ENCODE measurements around the gene SUOX.
"Not testable (repeated sequence)": the region's sequence is repeated elsewhere in the genome, so short reads cannot be mapped to it uniquely, and the experiment has no call there.

The SUOX gene

DNA sequence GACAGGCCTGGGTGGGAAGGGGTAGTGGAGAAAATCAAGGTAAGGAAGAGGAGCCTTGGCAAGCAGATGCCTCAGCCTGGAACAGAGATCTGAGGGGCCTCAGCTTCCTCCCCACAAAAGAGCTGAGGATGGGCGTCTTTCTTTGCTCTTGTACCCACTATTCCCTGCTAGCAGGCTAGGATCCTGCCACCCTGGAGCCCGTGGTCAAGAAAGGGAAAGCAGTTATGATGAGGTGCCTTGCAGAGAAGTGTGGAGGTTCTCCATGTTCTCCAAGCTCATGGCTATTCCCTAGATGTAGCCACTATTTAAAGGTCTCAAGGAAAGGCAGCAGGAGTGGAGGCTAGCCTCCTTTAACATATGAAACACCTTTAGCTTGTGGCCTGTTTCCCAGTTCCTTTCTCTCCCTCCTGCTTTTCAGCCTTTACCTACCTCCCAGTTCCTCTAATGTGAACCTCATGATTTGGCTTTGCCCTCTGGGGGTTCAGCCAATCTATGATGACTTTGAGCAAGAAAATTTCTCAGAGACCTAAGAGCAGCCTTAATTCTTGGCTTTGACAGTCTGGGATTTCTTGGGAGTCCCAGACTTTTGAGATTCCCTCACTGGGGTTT, 24.9 kb downstream of the SUOX start:
- DNase-seq, result no peak

DNA sequence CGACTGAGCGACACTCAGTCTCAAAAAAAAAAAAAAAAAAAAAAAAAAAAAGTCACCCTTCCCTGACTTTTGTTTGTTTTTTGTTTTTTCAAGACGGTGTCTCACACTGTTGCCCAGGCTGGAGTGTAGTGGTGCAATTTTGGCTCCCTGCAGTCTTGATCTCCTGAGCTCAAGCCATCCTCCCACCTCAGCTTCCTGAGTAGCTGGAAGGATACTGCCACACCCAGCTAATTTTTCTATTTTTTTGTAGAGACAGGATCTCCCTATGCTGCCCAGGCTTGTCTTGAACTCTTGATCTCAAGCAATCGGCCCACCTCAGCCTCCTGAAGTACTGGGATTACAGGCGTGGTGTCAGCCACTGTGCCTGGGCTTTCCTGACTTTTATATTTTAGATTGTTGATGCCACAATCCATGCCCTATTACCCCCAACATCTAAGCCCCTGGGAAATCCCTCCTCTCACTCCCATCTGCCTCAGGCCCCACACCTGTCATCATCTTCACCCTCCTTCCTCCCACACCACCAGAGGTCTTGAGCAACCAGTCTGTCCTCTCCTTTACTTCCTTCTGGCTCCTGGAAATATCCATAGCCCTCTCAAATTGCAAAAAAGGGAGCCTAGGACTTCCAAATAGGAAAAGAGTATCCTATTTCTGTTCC, 31.6 kb downstream of the SUOX start:
- no peak for DNase-seq

DNA sequence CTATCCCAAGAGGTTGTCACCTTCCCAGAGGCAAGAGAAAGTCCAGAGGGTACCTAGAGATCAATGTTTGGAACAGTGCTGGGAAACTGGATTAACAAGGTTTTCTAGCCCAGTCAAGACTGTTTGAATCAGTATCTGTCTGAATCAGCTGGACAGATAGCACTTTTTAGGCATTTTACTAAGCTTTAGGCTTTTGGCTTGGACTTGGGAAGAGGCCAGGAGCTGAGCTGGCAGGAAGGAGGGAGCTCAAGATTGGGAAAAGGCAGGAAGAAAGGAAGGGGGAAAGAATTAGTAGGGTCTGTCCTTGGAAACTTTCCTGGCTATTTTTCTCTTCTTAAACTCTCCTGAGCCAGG, 32.1 kb downstream of the SUOX start:
- DNase-seq, result no peak

DNA sequence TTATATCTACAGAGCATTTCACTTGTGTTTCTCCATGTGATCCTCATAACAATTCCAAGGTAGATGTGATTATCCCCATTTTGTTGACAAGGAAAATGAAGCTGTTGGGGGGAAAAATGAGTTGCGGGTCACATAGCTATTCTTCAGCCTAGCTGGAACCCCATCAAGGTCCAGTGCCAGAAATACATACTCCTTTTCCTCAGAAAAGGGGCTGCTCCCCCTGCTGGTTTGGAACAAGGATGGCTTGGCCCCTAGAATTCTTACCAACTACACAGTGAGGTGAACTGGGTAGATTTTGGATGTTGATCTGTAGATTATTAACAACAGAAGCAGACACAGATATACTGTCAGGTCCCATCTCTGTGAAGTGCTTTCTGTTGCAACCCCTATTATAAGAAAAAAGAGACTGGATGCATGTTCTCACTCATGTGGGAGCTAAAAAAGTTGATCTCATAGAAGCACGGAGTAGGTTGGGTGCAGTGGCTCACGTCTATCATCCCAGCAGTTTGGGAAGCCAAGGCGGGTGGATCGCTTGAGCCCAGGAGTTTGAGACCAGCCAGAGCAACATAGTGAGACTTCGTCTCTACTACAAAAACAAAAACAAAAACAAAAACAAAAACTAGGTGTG, 32.7 kb downstream of the SUOX start:
- peak in 2 of 4 experiments; percentile 2 to 8 for DNase-seq

DNA sequence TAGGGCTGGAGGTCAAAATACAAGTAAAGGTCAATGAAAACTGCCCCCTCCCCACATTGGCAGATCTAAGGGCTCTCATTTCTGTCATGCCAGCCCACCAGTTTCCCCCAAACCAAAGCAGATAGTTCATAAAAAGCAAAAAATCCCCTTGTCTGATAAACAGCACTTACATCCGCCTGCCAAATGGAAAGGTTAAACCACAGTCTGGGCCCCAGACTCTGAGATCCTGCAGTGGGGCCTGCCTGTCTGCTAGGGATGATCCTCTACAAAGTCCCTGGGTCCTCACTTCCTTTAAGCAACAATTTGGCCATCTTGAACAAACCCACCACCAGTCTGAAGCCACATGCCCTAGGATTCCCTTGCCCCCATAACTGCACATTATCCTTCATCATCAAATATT, 34.9 kb downstream of the SUOX start:
- DNase-seq, result no peak

DNA sequence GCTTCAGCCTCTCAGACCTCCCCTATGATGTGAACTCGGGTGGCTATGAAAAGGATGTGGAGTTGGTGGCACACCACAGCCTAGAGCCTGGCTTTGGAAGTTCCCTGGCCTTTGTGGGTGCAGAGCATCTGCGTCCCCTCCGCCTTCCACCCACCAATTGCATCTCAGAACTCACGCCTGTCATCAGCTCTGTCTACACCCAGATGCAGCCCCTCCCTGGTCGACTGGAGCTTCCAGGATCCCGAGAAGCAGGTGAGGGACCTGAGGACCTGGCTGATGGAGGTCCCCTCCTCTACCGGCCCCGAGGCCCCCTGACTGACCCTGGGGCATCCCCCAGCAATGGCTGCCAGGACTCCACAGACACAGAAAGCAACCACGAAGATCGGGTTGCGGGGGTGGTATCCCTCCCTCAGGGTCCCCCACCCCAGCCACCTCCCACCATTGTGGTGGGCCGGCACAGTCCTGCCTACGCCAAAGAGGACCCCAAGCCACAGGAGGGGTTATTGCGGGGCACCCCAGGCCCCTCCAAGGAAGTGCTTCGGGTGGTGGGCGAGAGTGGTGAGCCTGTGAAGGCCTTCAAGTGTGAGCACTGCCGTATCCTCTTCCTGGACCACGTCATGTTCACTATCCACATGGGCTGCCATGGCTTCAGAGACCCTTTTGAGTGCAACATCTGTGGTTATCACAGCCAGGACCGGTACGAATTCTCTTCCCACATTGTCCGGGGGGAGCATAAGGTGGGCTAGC, 37.7 kb downstream of the SUOX start:
- no peak for DNase-seq

DNA sequence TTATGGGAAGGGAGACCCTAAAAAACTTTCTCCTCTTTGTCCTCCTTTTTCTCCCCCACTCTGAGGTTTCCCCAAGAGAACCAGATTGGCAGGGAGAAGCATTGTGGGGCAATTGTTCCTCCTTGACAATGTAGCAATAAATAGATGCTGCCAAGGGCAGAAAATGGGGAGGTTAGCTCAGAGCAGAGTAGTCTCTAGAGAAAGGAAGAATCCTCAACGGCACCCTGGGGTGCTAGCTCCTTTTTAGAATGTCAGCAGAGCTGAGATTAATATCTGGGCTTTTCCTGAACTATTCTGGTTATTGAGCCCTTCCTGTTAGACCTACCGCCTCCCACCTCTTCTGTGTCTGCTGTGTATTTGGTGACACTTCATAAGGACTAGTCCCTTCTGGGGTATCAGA, 40.1 kb downstream of the SUOX start:
- no peak for DNase-seq

DNA sequence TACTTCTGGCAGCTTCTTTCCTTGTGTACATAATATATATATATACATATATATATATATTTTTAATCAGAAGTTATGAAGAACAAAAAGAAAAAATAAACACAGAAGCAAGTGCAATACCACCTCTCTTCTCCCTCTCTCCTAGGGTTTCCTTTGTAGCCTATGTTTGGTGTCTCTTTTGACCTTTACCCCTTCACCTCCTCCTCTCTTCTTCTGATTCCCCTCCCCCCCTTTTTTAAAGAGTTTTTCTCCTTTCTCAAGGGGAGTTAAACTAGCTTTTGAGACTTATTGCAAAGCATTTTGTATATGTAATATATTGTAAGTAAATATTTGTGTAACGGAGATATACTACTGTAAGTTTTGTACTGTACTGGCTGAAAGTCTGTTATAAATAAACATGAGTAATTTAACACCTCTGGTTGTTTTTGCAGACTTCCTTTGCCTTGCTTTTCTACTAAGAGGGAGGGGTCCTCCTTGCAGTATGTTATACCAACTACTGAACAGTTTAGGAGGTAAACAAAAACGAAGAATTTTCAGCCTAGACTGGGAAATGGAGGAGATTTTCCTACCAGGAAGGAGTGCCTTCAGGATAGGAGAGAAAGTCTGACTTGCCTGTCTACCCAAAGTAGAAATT, 41.1 kb downstream of the SUOX start:
- no peak for DNase-seq

DNA sequence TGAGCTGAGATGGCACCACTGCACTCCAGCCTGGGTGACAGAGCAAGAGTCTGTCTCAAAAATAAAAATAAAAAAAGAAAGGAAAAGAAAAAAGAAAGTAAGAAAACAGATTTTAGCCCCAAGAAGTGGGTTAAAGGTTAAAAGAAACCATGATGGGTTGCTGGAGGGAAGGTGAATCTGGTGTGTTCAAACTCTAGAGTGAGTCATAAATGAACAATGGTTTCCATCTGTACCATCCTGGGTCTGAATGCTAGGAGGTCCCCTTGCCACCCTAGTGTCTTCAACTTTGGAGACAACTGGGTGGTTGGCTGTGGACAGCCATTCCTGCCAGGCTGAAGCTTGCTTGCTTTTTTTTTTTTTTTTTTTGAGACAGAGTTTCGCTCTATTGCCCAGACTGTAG, 43.1 kb downstream of the SUOX start:
- no peak for DNase-seq

DNA sequence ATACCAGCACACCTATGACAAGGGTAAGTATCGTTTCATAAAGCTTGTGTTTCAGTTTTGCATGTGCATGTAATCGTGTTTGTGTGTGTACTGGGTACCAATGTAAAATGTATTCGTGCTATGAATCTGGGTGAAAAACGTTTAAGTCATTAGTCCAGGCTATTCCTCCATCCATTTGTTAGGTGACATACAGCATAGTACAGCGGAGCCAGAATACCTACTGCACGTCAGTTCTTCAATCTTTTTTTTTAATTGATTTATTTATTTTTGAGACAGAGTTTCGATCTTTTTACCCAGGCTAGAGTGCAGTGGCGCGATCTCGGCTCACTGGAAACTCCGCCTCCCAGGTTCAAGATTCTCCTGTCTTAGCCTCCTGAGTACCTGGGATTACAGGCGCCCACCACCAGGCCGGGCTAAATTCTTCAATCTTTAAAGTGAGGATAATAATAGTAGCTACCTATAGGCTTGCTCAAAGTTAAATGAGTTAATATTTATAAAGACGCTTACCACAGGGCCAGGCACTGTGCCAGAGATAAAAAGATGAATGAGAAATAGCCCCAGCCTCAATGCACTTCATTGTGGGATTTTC, 44.0 kb downstream of the SUOX start:
- DNase-seq, result no peak

DNA sequence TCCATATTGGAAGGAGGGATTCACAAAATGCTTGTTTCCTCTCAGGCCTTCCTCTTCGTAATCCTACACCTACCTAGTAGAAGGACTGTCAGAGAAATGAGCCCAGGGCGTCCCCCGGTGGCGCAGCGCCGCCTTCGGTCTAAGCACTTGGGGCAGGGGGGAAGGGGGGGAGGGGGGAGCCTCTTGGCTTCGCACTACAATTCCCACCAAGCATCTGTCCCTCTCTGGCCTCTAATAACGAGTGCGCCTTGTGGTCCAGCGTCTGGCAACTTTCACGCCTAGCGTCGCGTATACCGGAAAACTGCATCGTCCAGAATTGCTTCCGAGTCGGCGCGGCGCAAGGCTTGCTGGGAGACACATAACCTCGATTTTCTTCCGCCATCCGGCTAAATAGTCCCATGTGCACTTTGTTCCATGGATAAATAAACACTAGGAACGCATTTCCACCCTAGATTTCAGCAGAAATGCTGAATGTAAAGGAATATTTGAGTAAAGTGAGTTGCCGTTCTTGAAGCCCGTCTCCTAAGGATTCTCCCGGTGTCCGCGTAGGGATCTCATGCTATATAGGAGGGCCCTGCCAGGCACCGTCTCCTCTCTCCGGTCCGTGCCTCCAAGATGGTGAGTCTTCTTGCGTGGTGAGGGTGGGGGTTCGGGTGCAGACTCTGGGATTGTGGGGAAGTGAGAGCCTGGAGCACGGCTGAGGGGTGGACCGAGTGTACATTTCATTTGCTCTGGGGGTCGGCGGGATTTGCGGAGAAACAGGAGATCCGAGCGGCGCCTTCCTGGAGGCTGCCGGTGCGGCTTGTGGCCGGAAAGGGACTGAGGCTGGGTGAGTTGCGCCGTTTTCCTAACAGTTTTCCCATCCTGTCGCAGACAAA, 44.7 kb downstream of the SUOX start, which contains the start of gene RPS26:
Gene RPS26, plus strand, starts transcription at position 367 of the 878 bp plus-strand sequence. Its CDS starts 249 bp downstream, at position 616.
- peak; percentile 73 to 83 (median 78) for DNase-seq

DNA sequence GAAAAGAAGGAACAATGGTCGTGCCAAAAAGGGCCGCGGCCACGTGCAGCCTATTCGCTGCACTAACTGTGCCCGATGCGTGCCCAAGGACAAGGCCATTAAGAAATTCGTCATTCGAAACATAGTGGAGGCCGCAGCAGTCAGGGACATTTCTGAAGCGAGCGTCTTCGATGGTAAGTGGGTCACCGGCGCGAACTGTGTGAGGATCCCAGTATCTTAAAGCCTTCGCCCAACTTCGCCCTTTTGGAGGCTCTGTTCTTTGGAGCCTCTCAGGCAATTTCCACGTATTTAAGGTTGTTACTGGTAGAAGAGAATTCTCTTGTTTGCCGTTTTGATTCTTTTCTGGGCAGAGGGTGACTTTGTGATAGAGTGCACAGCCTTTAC, 45.3 kb downstream of the SUOX start:
- DNase-seq, result not testable (repeated sequence)

DNA sequence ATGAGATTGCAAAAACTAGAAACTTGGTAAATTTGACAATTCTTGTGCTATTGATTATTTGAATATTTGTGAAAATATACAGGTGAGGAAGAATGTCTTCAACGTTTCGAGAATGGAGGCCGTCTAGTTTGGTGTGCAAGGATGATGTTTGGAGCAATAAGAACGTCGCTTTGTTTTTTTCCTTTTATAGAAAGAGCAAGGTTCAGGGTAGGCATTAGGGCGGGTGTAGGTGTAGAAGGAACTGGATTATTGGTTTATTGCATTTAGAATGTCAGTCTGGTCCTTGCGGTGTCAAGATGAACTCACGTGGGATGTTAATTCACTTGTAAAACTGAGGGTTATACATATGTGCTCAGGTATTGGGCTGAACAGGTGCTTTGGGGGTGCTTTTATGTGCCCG, 45.8 kb downstream of the SUOX start:
- DNase-seq, result no peak

DNA sequence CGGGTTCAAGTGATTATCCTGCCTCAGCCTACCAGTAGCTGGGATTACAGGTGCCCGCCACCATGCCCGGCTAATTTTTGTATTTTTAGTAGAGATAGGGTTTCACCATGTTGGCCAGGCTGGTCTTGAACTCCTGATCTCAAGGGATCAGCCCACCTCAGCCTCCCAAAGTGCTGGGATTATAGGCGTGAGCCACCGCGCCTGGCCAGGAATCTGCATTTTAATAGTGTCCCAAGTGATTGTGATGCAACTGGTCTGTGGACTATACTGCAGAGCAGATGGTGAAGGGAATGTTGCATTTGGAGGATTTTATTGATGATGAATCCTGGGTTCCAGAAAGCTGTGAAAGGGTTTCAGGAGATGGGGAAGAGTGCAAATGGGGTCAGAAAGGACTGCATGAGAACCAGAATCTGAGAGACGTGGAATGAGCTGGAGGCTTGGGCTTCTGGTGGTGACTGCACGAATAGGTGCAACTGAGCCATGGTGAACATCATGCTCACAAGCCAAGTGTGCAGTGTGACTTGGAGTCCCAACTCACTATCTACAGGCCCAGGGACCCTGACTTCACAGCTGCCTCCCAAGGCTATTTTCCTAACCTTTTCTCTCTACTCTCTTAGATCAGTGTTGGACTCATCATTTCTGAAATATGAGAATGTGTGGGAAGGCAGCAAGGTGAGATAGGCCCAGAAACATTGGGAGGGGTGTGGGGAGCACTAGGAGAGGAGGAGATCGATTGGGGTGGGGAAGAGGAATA, 49.1 kb downstream of the SUOX start:
- DNase-seq, result no peak

DNA sequence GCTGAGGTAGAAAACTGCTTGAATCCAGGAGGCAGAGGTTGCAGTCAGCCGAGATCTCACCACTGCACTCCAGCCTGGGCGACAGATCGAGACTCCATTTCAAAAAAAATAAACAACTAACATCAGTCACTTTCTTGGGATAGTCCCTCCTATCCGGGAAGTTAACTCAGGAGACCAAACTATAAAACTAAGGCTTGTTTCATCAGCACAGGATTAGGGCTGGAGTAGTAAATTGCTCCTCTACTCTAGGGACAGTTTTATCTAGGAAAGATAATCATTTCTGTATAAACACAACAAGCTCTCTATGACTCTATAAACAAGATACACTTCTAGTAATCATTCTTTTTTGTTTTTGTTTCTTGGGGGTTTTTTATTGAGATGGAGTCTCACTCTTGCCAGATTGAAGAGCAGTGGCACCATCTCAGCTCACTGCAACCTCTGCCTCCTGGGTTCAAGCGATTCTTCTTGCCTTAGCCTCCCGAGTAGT, 56.4 kb downstream of the SUOX start:
- DNase-seq, result no peak
